Measurements from ENCODE around the gene TPSB2.

Gene TPSB2

DNA sequence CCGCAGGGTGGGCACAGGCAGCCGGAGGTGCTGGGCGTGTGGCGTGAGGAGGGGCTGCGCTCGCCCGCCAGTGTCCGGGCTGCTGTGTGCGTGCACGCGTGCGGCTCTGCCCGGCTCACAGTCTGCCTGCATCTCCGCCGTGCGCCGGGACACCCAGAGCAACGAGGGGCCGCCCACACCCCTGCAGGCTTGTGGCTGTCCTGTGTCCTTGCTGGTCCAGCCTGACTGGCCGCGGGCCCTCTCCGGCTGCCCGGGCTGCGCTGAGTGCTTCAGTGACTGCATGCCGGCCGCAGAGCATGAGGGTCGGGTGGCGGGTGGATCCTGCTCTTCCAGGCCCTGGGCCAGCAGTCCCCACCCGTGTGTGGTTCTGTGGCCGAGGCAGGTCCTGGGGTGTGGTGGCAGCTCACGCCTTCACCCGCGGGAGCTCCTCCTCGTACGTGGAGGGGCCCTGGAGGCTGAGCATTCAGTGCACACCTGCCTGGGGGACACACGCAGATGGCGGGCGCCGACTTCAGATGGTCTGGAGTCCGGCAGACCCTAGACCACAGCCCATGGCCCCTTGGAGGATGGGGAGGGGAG lies 17.3 kb downstream of the TPSB2 start:
- no peaks in the 10 kb centered on the region for H3K36me3 ChIP-seq (ENCODE audit: control insufficient read depth, insufficient read depth, low read length)
- TF ChIP-seq, protein P1, sequence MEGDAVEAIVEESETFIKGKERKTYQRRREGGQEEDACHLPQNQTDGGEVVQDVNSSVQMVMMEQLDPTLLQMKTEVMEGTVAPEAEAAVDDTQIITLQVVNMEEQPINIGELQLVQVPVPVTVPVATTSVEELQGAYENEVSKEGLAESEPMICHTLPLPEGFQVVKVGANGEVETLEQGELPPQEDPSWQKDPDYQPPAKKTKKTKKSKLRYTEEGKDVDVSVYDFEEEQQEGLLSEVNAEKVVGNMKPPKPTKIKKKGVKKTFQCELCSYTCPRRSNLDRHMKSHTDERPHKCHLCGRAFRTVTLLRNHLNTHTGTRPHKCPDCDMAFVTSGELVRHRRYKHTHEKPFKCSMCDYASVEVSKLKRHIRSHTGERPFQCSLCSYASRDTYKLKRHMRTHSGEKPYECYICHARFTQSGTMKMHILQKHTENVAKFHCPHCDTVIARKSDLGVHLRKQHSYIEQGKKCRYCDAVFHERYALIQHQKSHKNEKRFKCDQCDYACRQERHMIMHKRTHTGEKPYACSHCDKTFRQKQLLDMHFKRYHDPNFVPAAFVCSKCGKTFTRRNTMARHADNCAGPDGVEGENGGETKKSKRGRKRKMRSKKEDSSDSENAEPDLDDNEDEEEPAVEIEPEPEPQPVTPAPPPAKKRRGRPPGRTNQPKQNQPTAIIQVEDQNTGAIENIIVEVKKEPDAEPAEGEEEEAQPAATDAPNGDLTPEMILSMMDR (IDR thresholded peaks at IDR 0.05), result no peak

GRCh38 chr16:1211451-1212268 lies 18.3 kb downstream of the TPSB2 start:
- TF ChIP-seq, protein P1 (IDR thresholded peaks at IDR 0.05), result no peak
- Histone ChIP-seq H3K27ac (no peak overlapping the region), H3K27me3 (ENCODE audit: control insufficient read depth, insufficient read depth, low read length) (no peaks in the 10 kb centered on the region), H3K9me3 (ENCODE audit: control insufficient read depth, low read length) (no peaks in the 10 kb centered on the region), H3K4me2 (ENCODE audit: low read length) (no peak overlapping the region), H3K9ac (no peak overlapping the region), H3K79me2 (no peaks in the 10 kb centered on the region), H3K4me1 (no peaks in the 10 kb centered on the region), H3K36me3 (ENCODE audit: control insufficient read depth, insufficient read depth, low read length) (no peaks in the 10 kb centered on the region), H3K4me3 (ENCODE audit: low read depth, low read length) (no peak overlapping the region), H2AFZ (no peak overlapping the region)

More for the DNA sequence above, 17.3 kb downstream of the TPSB2 start:
- no peak overlapping the region for H3K9ac ChIP-seq
- H3K79me2 ChIP-seq, result no peaks in the 10 kb centered on the region
- H3K4me1 ChIP-seq, result no peaks in the 10 kb centered on the region
- H3K27me3 ChIP-seq (ENCODE audit: control insufficient read depth, insufficient read depth, low read length), result no peaks in the 10 kb centered on the region
- no peak overlapping the region for H3K4me2 ChIP-seq (ENCODE audit: low read length)
- H3K4me3 ChIP-seq (ENCODE audit: low read depth, low read length), result no peak overlapping the region
- no peak overlapping the region for H2AFZ ChIP-seq
- H3K27ac ChIP-seq, result no peak overlapping the region
- H3K9me3 ChIP-seq (ENCODE audit: control insufficient read depth, low read length), result no peaks in the 10 kb centered on the region

GRCh38 chr16:1210461-1210860 lies 19.5 kb downstream of the TPSB2 start:
- Histone ChIP-seq H3K9ac (no peak overlapping the region), H3K4me1 (no peaks in the 10 kb centered on the region), H3K36me3 (ENCODE audit: control insufficient read depth, insufficient read depth, low read length) (no peaks in the 10 kb centered on the region), H3K4me2 (ENCODE audit: low read length) (no peak overlapping the region), H2AFZ (no peak overlapping the region), H3K27ac (no peak overlapping the region), H3K79me2 (no peaks in the 10 kb centered on the region), H3K9me3 (ENCODE audit: control insufficient read depth, low read length) (no peaks in the 10 kb centered on the region), H3K27me3 (ENCODE audit: control insufficient read depth, insufficient read depth, low read length) (no peaks in the 10 kb centered on the region), H3K4me3 (ENCODE audit: low read depth, low read length) (no peak overlapping the region)
- TF ChIP-seq, protein P1 (IDR thresholded peaks at IDR 0.05), result no peak

- TF ChIP-seq, protein P1 (IDR thresholded peaks at IDR 0.05), result no peak
- no peaks in the 10 kb centered on the region for H3K4me1 ChIP-seq
- H3K4me2 ChIP-seq (ENCODE audit: low read length), result no peak overlapping the region
- H3K9ac ChIP-seq, result no peak overlapping the region
- no peak overlapping the region for H3K27ac ChIP-seq
- H3K4me3 ChIP-seq (ENCODE audit: low read depth, low read length), result no peak overlapping the region
- H2AFZ ChIP-seq, result no peak overlapping the region
- no peaks in the 10 kb centered on the region for H3K9me3 ChIP-seq (ENCODE audit: control insufficient read depth, low read length)
- H3K79me2 ChIP-seq, result no peaks in the 10 kb centered on the region
- H3K27me3 ChIP-seq (ENCODE audit: control insufficient read depth, insufficient read depth, low read length), result no peaks in the 10 kb centered on the region
- H3K36me3 ChIP-seq (ENCODE audit: control insufficient read depth, insufficient read depth, low read length), result no peaks in the 10 kb centered on the region
Measured at GRCh38 chr16:1209081-1209480, 20.9 kb downstream of the TPSB2 start.

Measured in parathyroid adenoma (tissue), 2 donors.